CD4-positive, alpha-beta memory T cell (primary cell): ENCODE data around the gene LEMD2. TPM values are rescaled to one million over a fixed set of nuclear protein-coding genes. Genes with fewer than 3 reads are reported as not detected.

ENCODE experiments used
- CTCF ChIA-PET: fragments of 350-600 bp; sonication (Branson Sonifier 250); formaldehyde crosslinking; loops from one replicate; lab custom pipeline; 2021; ENCODE audit warnings: inconsistent platforms; ENCODE audit not compliant: partially characterized antibody; lab: Charles Lee
- POLR2A ChIA-PET: fragments of 350-600 bp; sonication (Branson Sonifier 250); formaldehyde crosslinking; loops from one replicate; lab custom pipeline; 2021; ENCODE audit not compliant: partially characterized antibody; lab: Charles Lee
- DNase-seq, 5 donors: peaks; one replicate each; pipeline versions ENCODE4 v3.0.0 to v3.0.0-alpha.2; 2020 to 2022; ENCODE audit warnings: mixed read lengths in 1 of 5
- H3K27ac ChIP-seq: one replicate; pipeline ENCODE4 v1.7.0; 2013; ENCODE audit warnings: low read depth, low read length
- H3K27me3 ChIP-seq: 2 replicates; pipeline ENCODE4 v1.7.0; 2013; ENCODE audit warnings: mild to moderate bottlenecking, low read length, moderate library complexity; ENCODE audit not compliant: insufficient read depth
- H3K36me3 ChIP-seq: 2 replicates; pipeline ENCODE4 v1.7.0; 2013; ENCODE audit warnings: mild to moderate bottlenecking, low read length, moderate library complexity; ENCODE audit not compliant: insufficient read depth
- H3K4me1 ChIP-seq: 2 replicates; pipeline ENCODE4 v1.7.0; 2013; ENCODE audit warnings: mild to moderate bottlenecking, low read length, moderate library complexity; ENCODE audit not compliant: insufficient read depth
- H3K4me3 ChIP-seq, 2 donors: one replicate each; pipeline ENCODE4 v1.7.0; 2013; ENCODE audit warnings: low read length in 2 of 2, mild to moderate bottlenecking in 1 of 2
- H3K9me3 ChIP-seq, 2 donors: one replicate each; pipeline ENCODE4 v1.7.0; 2013; ENCODE audit warnings: low read length in 2 of 2, control low read depth in 1 of 2; ENCODE audit not compliant: control insufficient read depth in 1 of 2
- H3K27ac Mint-ChIP-seq, 7 donors: one replicate each; pipeline ENCODE4 v1.8.0; 2020 to 2021; ENCODE audit warnings: mixed read lengths in 7 of 7, mild to moderate bottlenecking in 6 of 7, inconsistent platforms in 3 of 7, moderate library complexity in 3 of 7
- H3K27me3 Mint-ChIP-seq, 2 donors: one replicate each; pipeline ENCODE4 v1.8.0; 2020 to 2021; ENCODE audit warnings: mixed read lengths in 2 of 2
- H3K36me3 Mint-ChIP-seq, 2 donors: one replicate each; pipeline ENCODE4 v1.8.0; 2020 to 2021; ENCODE audit warnings: mixed read lengths in 2 of 2, inconsistent platforms in 1 of 2, mild to moderate bottlenecking in 1 of 2
- H3K4me1 Mint-ChIP-seq, 4 donors: one replicate each; pipeline ENCODE4 v1.8.0; 2020 to 2021; ENCODE audit warnings: mixed read lengths in 4 of 4, mild to moderate bottlenecking in 1 of 4
- H3K4me3 Mint-ChIP-seq, 8 donors: one replicate each; pipeline ENCODE4 v1.8.0; 2020 to 2021; ENCODE audit warnings: mixed read lengths in 8 of 8, mild to moderate bottlenecking in 7 of 8, moderate library complexity in 6 of 8, inconsistent platforms in 3 of 8
- H3K9me3 Mint-ChIP-seq, 8 donors: one replicate each; pipeline ENCODE4 v1.8.0; 2020 to 2021; ENCODE audit warnings: mixed read lengths in 8 of 8, mild to moderate bottlenecking in 5 of 8, inconsistent platforms in 3 of 8, moderate library complexity in 1 of 8
- intact Hi-C: fragments of 100-400 bp; cut with micrococcal nuclease; formaldehyde crosslinking; loops from one replicate; pipeline ENCODE4 v1.15.1; 2023
- polyA plus RNA-seq, 2 donors: library from polyadenylated mRNA; unstranded; fragments of 300-500 nt; fragmentation: Illumina TruSeq; gene quantifications; one replicate each; pipeline ENCODE4 v1.2.3, GENCODE V29; 2021
- total RNA-seq, 2 experiments: library from RNA; stranded (reverse); gene quantifications; one replicate each; pipeline ENCODE4 v1.2.3, GENCODE V29; 2021

LEMD2 gene
- total and polyA plus RNA-seq, 4 experiments from 2014 or later = 13.5 to 126 (median 80.1) TPM

DNA sequence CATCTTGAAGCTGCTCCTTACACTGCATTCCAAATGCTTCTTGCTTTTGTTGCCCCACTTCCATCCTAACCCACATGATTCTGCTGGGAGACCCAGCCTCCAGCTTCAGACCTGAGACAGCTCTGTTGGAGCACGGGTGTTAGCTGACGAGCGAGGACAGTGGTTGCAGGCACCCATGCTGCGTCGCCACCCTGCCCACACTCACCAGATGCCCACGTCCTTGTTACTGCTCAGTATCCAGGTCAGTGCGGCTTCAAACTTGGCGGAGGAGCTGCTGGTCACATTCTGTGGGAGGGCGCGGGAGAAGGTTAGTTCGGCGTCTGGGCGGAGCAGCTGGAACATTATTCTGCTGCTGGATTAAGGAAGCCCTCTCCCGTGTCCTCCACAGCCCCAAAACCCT is 9.0 kb downstream of the LEMD2 start:
- ChIA-PET POLR2A (interaction anchor here (1.2 to 5.3 kb wide), 2 partner anchors 8 to 77 kb away, joined by 3 to 35 read pairs; partner anchors contain the start of gene LEMD2), CTCF (interaction anchor here (1.2 to 2.8 kb wide), 3 partner anchors 9 to 275 kb away, joined by 3 to 9 read pairs (median 6); no protein-coding TSS in a partner anchor)
- H3K36me3 ChIP-seq = peaks cover 95% of the 10 kb centered on the region
- H3K9me3 ChIP-seq = no peaks in the 10 kb centered on the region
- no peak for DNase-seq
- H3K27ac ChIP-seq = no peak overlapping the region
- no peaks in the 10 kb centered on the region for H3K27me3 ChIP-seq
- Mint-ChIP-seq H3K4me3 (no peak overlapping the region), H3K27me3 (no peaks in the 10 kb centered on the region), H3K36me3 (peaks cover 67 to 87% of the 10 kb centered on the region in 2 donors), H3K4me1 (peaks cover 12 to 26% (median 21%) of the 10 kb centered on the region in 4 donors), H3K27ac (no peak overlapping the region), H3K9me3 (no peaks in the 10 kb centered on the region)
- H3K4me3 ChIP-seq = no peak overlapping the region
- H3K4me1 ChIP-seq = peaks cover 10% of the 10 kb centered on the region
- intact Hi-C loops = no loop called here

DNA sequence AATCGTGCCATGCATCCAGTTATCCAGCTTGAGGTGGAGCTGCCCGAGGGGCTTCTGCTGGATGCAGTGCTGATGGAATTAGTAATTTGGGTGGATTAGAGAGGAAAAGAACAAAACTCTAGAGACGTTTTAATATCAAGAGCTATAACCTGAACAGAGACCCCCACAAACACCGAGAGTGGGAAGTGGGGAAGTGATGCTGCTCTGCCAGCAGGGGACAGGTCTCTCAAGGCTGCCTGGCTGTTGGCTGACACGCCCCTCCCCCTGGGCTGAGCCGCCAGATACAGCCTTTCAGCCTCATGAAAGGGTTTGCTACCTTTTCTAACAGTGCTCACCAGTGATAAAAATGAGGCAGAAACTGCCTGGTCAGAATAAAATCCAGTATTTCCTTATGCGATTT is 9.6 kb downstream of the LEMD2 start:
- Histone ChIP-seq H3K36me3 (peaks cover 96% of the 10 kb centered on the region), H3K27ac (no peak overlapping the region), H3K4me3 (no peak overlapping the region), H3K27me3 (no peaks in the 10 kb centered on the region), H3K4me1 (peaks cover 5% of the 10 kb centered on the region), H3K9me3 (no peaks in the 10 kb centered on the region)
- CTCF ChIA-PET = interaction anchor here (1.4 to 2.8 kb wide), 2 partner anchors 9 to 12 kb away, joined by 6 to 9 read pairs; no protein-coding TSS in a partner anchor
- intact Hi-C loops = no loop called here
- Mint-ChIP-seq H3K27me3 (no peaks in the 10 kb centered on the region), H3K4me3 (no peak overlapping the region), H3K27ac (no peak overlapping the region), H3K36me3 (peaks cover 62 to 88% of the 10 kb centered on the region in 2 donors), H3K9me3 (no peaks in the 10 kb centered on the region), H3K4me1 (peaks cover 8 to 20% (median 17%) of the 10 kb centered on the region in 4 donors)
- POLR2A ChIA-PET = interaction anchor here (1.2 to 5.3 kb wide), 2 partner anchors 9 to 78 kb away, joined by 3 to 35 read pairs; partner anchors contain the start of gene LEMD2
- DNase-seq = no peak

DNA sequence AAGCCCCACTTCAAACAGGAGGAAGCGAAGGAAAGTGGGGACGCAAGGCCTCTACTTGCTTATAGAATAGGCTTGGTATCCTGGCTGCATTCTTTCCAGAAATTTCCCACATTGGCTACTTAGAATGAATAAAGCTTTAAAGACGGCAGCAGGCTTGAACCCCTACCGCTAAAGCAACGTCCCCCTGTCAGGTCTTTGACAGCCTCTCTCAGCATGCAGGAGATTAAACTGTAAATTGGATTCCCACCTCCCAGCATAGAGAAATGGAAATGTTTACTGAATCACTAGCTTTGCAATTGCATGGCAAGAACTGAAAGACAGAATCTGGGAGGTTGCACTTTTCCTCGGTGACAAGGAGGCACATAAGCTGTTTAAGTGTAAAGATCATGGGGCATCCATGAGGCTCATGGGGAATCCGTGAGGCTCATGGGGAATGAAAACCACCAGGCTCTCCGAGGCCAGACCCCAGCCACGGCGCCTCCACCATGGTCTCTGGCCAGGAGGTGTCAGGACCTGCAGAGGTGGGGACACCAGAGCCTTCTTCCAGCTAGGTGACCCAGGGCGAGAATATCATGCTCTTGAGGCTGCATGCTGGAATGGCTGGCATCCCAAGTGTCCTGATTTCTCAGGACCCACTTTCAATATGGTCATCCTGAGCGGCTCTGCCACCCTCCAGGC is 10.3 kb downstream of the LEMD2 start:
- H3K27me3 Mint-ChIP-seq = no peaks in the 10 kb centered on the region
- intact Hi-C loops = no loop called here
- Histone ChIP-seq H3K27ac (no peak overlapping the region), H3K9me3 (no peaks in the 10 kb centered on the region), H3K36me3 (peaks cover 94% of the 10 kb centered on the region), H3K4me3 (no peak overlapping the region), H3K4me1 (peaks cover under 1% of the 10 kb centered on the region), H3K27me3 (no peaks in the 10 kb centered on the region)
- POLR2A ChIA-PET = interaction anchor here (1.0 to 5.3 kb wide), 3 partner anchors 10 to 129 kb away, joined by 3 to 35 read pairs (median 3); partner anchors contain the start of gene LEMD2
- no peak overlapping the region for H3K4me3 Mint-ChIP-seq
- H3K36me3 Mint-ChIP-seq = peaks cover 57 to 83% of the 10 kb centered on the region in 2 donors
- peaks cover 8 to 14% (median 11%) of the 10 kb centered on the region in 4 donors for H3K4me1 Mint-ChIP-seq
- H3K9me3 Mint-ChIP-seq = no peaks in the 10 kb centered on the region
- CTCF ChIA-PET = interaction anchor here (1.6 to 2.8 kb wide), 3 partner anchors 8 to 67 kb away, joined by 4 to 9 read pairs (median 7); partner anchors contain the start of gene UQCC2
- no peak overlapping the region for H3K27ac Mint-ChIP-seq
- DNase-seq = no peak

DNA sequence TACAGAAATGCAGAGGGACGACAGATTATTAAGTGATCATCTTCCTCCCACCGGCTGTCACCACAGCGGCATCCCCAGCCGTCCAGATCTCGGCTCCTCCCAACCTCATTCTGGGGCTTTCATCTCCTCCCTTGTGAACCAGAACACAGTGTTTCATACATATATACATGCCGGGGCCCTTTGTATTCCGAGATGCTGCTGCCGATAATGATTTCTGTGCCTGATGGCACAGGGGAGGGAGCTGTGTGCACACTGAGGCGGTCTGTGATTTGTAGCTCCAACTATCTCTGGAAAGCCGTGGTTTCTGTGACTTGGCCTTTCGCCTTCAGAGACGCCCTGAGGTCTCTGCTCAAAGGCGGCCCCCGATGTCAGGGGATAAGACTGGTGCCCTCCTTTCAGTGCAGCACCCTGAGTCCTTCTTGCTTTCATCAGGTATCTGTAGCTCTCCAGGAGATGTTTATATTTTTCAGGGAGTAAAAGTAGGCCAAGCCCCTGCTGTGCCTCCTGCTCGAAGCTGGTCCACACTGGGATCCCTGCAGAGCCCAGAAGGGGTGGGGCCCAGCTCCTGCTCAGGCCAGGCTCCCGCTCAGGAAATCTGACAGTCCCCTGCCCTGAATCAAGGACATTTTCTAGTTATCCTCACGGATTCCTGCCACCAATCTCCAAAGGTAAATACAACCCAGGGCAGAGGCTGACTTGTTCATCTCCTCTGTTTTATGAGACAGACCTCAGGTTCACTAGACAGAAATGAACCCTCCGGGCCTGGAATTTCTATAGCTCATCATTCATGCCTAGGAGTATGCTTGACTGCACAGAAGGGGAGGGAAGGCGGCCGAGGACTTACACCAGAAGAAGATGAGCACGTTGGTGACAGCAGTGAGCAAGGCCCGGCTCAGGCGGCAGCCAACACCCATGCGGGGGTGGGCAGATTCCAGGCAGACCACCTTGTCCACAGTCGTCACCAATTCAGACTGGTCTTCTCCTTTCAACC is 11.2 kb downstream of the LEMD2 start:
- no peak for DNase-seq
- H3K9me3 ChIP-seq = no peaks in the 10 kb centered on the region
- intact Hi-C loops = no loop called here
- H3K27ac ChIP-seq = no peak overlapping the region
- no peaks in the 10 kb centered on the region for H3K9me3 Mint-ChIP-seq
- H3K36me3 ChIP-seq = peaks cover 94% of the 10 kb centered on the region
- H3K4me3 ChIP-seq = no peak overlapping the region
- H3K4me1 Mint-ChIP-seq = peaks cover 9 to 12% (median 11%) of the 10 kb centered on the region in 4 donors
- peaks cover 50 to 81% of the 10 kb centered on the region in 2 donors for H3K36me3 Mint-ChIP-seq
- no peaks in the 10 kb centered on the region for H3K27me3 ChIP-seq
- ChIA-PET CTCF (interaction anchor here (1.6 to 2.8 kb wide), 3 partner anchors 7 to 66 kb away, joined by 4 to 9 read pairs (median 7); partner anchors contain the start of gene UQCC2), POLR2A (interaction anchor here (1.0 to 5.3 kb wide), 2 partner anchors 11 to 130 kb away, joined by 3 to 35 read pairs; partner anchors contain the start of gene LEMD2)
- no peak overlapping the region for H3K4me3 Mint-ChIP-seq
- H3K27ac Mint-ChIP-seq = peak overlapping the region in 1 of 7 donors; percentile 22
- no peaks in the 10 kb centered on the region for H3K27me3 Mint-ChIP-seq
- no peaks in the 10 kb centered on the region for H3K4me1 ChIP-seq

DNA sequence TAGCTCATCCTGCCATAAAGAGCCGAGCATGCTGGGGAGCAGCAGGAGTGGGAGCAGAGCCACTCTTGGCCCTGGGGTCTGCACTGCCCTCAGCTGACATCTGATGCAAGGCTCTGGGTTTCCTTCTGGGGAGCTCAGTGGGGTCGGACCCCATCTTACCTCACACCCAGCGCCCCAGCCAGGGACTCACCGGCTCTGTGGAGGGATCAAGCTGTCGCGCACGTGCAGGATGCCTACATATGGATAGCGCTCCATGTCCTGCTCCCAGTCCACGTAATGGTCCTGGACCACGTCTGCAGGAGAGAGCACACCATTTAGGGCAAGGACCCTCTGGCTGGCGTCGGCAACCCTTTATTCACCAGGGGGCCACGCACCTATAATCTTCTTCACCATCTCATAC is 12.2 kb downstream of the LEMD2 start:
- DNase-seq = no peak
- H3K9me3 ChIP-seq = no peaks in the 10 kb centered on the region
- H3K36me3 Mint-ChIP-seq = peaks cover 43 to 78% of the 10 kb centered on the region in 2 donors

DNA sequence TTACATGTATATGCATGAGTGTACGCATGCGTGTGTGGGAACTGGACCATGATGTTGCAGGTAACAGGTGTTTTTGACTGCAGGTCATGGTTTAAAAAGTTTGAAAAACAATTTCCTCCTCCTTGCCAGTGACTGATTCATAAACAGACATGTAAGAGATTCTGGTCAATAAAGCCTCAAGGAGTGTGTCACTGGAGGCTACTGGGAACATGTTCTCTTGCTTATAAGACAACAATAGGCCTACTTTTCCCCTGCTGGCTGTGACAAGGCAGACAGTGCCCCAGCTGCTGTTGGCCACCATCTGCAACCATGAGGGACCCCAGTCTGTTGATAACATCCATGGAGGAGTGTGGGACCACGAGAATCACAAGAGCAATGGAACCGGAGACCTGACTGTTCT is 12.7 kb downstream of the LEMD2 start:
- DNase-seq = no peak
- no peaks in the 10 kb centered on the region for H3K9me3 Mint-ChIP-seq
- peaks cover 86% of the 10 kb centered on the region for H3K36me3 ChIP-seq
- H3K36me3 Mint-ChIP-seq = peaks cover 42 to 78% of the 10 kb centered on the region in 2 donors
- intact Hi-C loops = no loop called here
- H3K9me3 ChIP-seq = no peaks in the 10 kb centered on the region
- peak overlapping the region in 1 of 7 donors; percentile 72 for H3K27ac Mint-ChIP-seq
- H3K27ac ChIP-seq = no peak overlapping the region
- H3K4me3 Mint-ChIP-seq = no peak overlapping the region
- no peaks in the 10 kb centered on the region for H3K27me3 Mint-ChIP-seq
- CTCF ChIA-PET = interaction anchor here (0.8 to 1.2 kb wide), 2 partner anchors 10 to 11 kb away, joined by 3 read pairs; no protein-coding TSS in a partner anchor
- H3K4me1 ChIP-seq = peaks cover 6% of the 10 kb centered on the region
- no peaks in the 10 kb centered on the region for H3K27me3 ChIP-seq
- H3K4me1 Mint-ChIP-seq = peaks cover 7 to 15% (median 10%) of the 10 kb centered on the region in 4 donors
- POLR2A ChIA-PET = interaction anchor here (0.8 to 5.3 kb wide), 2 partner anchors 10 to 12 kb away, joined by 3 to 35 read pairs; partner anchors contain the start of gene LEMD2
- H3K4me3 ChIP-seq = no peak overlapping the region

More for the DNA sequence above, 12.2 kb downstream of the LEMD2 start:
- Histone ChIP-seq H3K27ac (no peak overlapping the region), H3K36me3 (peaks cover 90% of the 10 kb centered on the region), H3K27me3 (no peaks in the 10 kb centered on the region), H3K4me1 (peaks cover 3% of the 10 kb centered on the region), H3K4me3 (no peak overlapping the region)
- ChIA-PET CTCF (interaction anchor here (0.6 to 1.8 kb wide), 4 partner anchors 11 to 572 kb away, joined by 3 to 4 read pairs (median 4); partner anchors contain the start of gene UQCC2), POLR2A (interaction anchor here (0.8 to 5.3 kb wide), 2 partner anchors 10 to 11 kb away, joined by 3 to 35 read pairs; partner anchors contain the start of gene LEMD2)
- peaks cover under 1 to 12% (median 9%) of the 10 kb centered on the region in 4 donors for H3K4me1 Mint-ChIP-seq
- H3K9me3 Mint-ChIP-seq = no peaks in the 10 kb centered on the region
- H3K27me3 Mint-ChIP-seq = no peaks in the 10 kb centered on the region
- H3K27ac Mint-ChIP-seq = no peak overlapping the region
- intact Hi-C loops = no loop called here
- H3K4me3 Mint-ChIP-seq = no peak overlapping the region
